ENCODE results near the gene LUC7L3. TPM values are rescaled to one million over a fixed set of nuclear protein-coding genes. Genes with fewer than 3 reads are reported as not detected.
A peak's percentile ranks its signal among the peaks of the same experiment; 100 is the strongest.
"Not testable (repeated sequence)": the region's sequence is repeated elsewhere in the genome, so short reads cannot be mapped to it uniquely, and the experiment has no call there.

LUC7L3 gene
- total RNA-seq, 2 donors from 2014 or later = 128 to 145 TPM

- H3K36me3 Mint-ChIP-seq; H3K9me3 Mint-ChIP-seq; DNase-seq (ENCODE audit: low spot score in 2 of 2); ATAC-seq: not testable (repeated sequence)
- peak overlapping the region in 1 of 2 donors; percentile 27 for H3K27ac Mint-ChIP-seq
Measured at GRCh38 chr17:50804749-50805475, 85.5 kb downstream of the LUC7L3 start.

- DNase-seq (ENCODE audit: low spot score in 2 of 2) = no peak
- H3K36me3 Mint-ChIP-seq = no peaks in the 10 kb centered on the region
- no peak for ATAC-seq
Measured at GRCh38 chr17:50805486-50805885, 86.1 kb downstream of the LUC7L3 start.

More at GRCh38 chr17:50805486-50805885, 86.1 kb downstream of the LUC7L3 start:
- H3K27ac Mint-ChIP-seq = peak overlapping the region in 1 of 2 donors; percentile 27
- no peaks in the 10 kb centered on the region for H3K9me3 Mint-ChIP-seq

Other genes with a start within 250 kb of the LUC7L3 start
- gene RSAD1, start 240.7 kb upstream of the LUC7L3 start, total RNA-seq = 10 to 100 TPM; 24.4 to 51.0 TPM
- 1 to 10 TPM in 1 of 2 donors, under 1 TPM in 1; 0.30 to 1.6 TPM for gene MYCBPAP, start 211.2 kb upstream of the LUC7L3 start, total RNA-seq
- not detected for gene EPN3, start 186.9 kb upstream of the LUC7L3 start, total RNA-seq
- 10 to 100 TPM; 11.4 to 18.6 TPM for gene SPATA20, start 172.4 kb upstream of the LUC7L3 start, total RNA-seq
- gene CACNA1G, start 158.9 kb upstream of the LUC7L3 start, total RNA-seq = under 1 TPM in 1 of 2 donors, not detected in 1; 0.14 TPM
- not detected for gene ABCC3, start 84.7 kb upstream of the LUC7L3 start, total RNA-seq
- 10 to 100 TPM in 1 of 2 donors, 1 to 10 TPM in 1; 9.2 to 25.6 TPM for gene ANKRD40, start 11.7 kb upstream of the LUC7L3 start, total RNA-seq
- not detected for gene ANKRD40CL, start 47.9 kb downstream of the LUC7L3 start, total RNA-seq
- gene WFIKKN2, start 116.0 kb downstream of the LUC7L3 start, total RNA-seq = not detected
- gene TOB1, start 146.8 kb downstream of the LUC7L3 start, total RNA-seq = 10 to 100 TPM; 25.7 to 85.5 TPM